WTC11 (cell line): ENCODE data around the gene MEIS3. TPM values are rescaled to one million over a fixed set of nuclear protein-coding genes. Genes with fewer than 3 reads are reported as not detected.

Experiments
- ATF1 ChIP-seq: sonication (generic); formaldehyde crosslinking; IDR thresholded peaks from 2 replicates; pipeline ENCODE4 v1.8.1; 2023; ENCODE audit warnings: mild to moderate bottlenecking, moderate library complexity, missing genetic modification reagents
- ATF3 ChIP-seq: sonication (generic); formaldehyde crosslinking; conservative IDR thresholded peaks from 2 replicates; pipeline ENCODE4 v1.8.1; 2022; ENCODE audit warnings: mild to moderate bottlenecking, missing genetic modification reagents
- CBFB ChIP-seq: sonication (generic); formaldehyde crosslinking; IDR thresholded peaks from 2 replicates; pipeline ENCODE4 v1.8.1; 2022; ENCODE audit warnings: mild to moderate bottlenecking, low read depth, missing genetic modification reagents
- CREB1 ChIP-seq: sonication (generic); formaldehyde crosslinking; IDR thresholded peaks from 2 replicates; pipeline ENCODE4 v1.8.0; 2023; ENCODE audit warnings: mild to moderate bottlenecking, missing genetic modification reagents
- E2F5 ChIP-seq: sonication (generic); formaldehyde crosslinking; IDR thresholded peaks from 2 replicates; pipeline ENCODE4 v1.8.1; 2022; ENCODE audit warnings: mild to moderate bottlenecking, moderate library complexity, missing genetic modification reagents
- FOXK1 ChIP-seq: sonication (generic); formaldehyde crosslinking; IDR thresholded peaks from 2 replicates; pipeline ENCODE4 v1.8.0; 2022; ENCODE audit warnings: mild to moderate bottlenecking, moderate library complexity, missing genetic modification reagents
- FOXP1 ChIP-seq: sonication (generic); formaldehyde crosslinking; IDR thresholded peaks from 2 replicates; pipeline ENCODE4 v1.8.0; 2022; ENCODE audit warnings: missing genetic modification reagents, mild to moderate bottlenecking, moderate library complexity, borderline replicate concordance
- GRHL2 ChIP-seq: fragments of 250-450 bp; sonication (Bioruptor Pico); IDR thresholded peaks from 2 replicates; pipeline ENCODE4 v1.8.0; 2022; ENCODE audit warnings: mild to moderate bottlenecking, moderate library complexity; ENCODE audit not compliant: insufficient replicate concordance, severe bottlenecking
- HMGA2 ChIP-seq: fragments of 250-450 bp; sonication (Bioruptor Pico); IDR thresholded peaks from 2 replicates; pipeline ENCODE4 v1.4.0; 2021; ENCODE audit warnings: mild to moderate bottlenecking, moderate library complexity
- IRF1 ChIP-seq: sonication (generic); formaldehyde crosslinking; IDR thresholded peaks from 2 replicates; pipeline ENCODE4 v1.8.0; 2023; ENCODE audit warnings: missing genetic modification reagents
- MYBL2 ChIP-seq: sonication (generic); formaldehyde crosslinking; IDR thresholded peaks from 2 replicates; pipeline ENCODE4 v1.8.1; 2023; ENCODE audit warnings: mild to moderate bottlenecking, moderate library complexity, missing genetic modification reagents
- NR3C1 ChIP-seq: sonication (generic); formaldehyde crosslinking; conservative IDR thresholded peaks from 2 replicates; pipeline ENCODE4 v1.8.1; 2023; ENCODE audit warnings: low read depth, mild to moderate bottlenecking, missing genetic modification reagents
- SP1 ChIP-seq: sonication (generic); formaldehyde crosslinking; conservative IDR thresholded peaks from 2 replicates; pipeline ENCODE4 v1.8.1; 2022; ENCODE audit warnings: missing genetic modification reagents
- TCF7 ChIP-seq: sonication (generic); formaldehyde crosslinking; IDR thresholded peaks from 2 replicates; pipeline ENCODE4 v1.8.0; 2022; ENCODE audit warnings: mild to moderate bottlenecking, low read depth, missing genetic modification reagents, moderate library complexity
- TEAD1 ChIP-seq: sonication (generic); formaldehyde crosslinking; IDR thresholded peaks from 2 replicates; pipeline ENCODE4 v1.8.0; 2022; ENCODE audit warnings: mild to moderate bottlenecking, missing genetic modification reagents
- TP53 ChIP-seq: sonication (generic); formaldehyde crosslinking; IDR thresholded peaks from 2 replicates; pipeline ENCODE4 v1.8.1; 2023; ENCODE audit warnings: mild to moderate bottlenecking, missing genetic modification reagents
- ZBTB21 ChIP-seq: sonication (generic); formaldehyde crosslinking; IDR thresholded peaks from 2 replicates; pipeline ENCODE4 v1.8.1; 2023; ENCODE audit warnings: mild to moderate bottlenecking, missing genetic modification reagents, borderline replicate concordance
- ZNF232 ChIP-seq: sonication (generic); formaldehyde crosslinking; IDR thresholded peaks from 2 replicates; pipeline ENCODE4 v1.8.0; 2022; ENCODE audit warnings: mild to moderate bottlenecking, missing genetic modification reagents
- ZNF281 ChIP-seq: sonication (generic); formaldehyde crosslinking; IDR thresholded peaks from 2 replicates; pipeline ENCODE4 v1.8.0; 2023; ENCODE audit warnings: mild to moderate bottlenecking, missing genetic modification reagents
- ZNF671 ChIP-seq: fragments of 250-450 bp; sonication (Bioruptor Pico); IDR thresholded peaks from 2 replicates; pipeline ENCODE4 v1.8.0; 2021; ENCODE audit warnings: mild to moderate bottlenecking
- total RNA-seq: library from RNA; stranded (reverse); gene quantifications from 3 replicates; pipeline ENCODE4 v1.2.3, GENCODE V29; 2021
- TF ChIP-seq, protein P1 (sequence below): sonication (generic); formaldehyde crosslinking; IDR thresholded peaks from 2 replicates; pipeline ENCODE4 v1.8.1; 2022; ENCODE audit warnings: low read depth, mild to moderate bottlenecking, moderate library complexity, missing genetic modification reagents, borderline replicate concordance
- TF ChIP-seq, protein P2 (sequence below): sonication (generic); formaldehyde crosslinking; IDR thresholded peaks from 2 replicates; pipeline ENCODE4 v1.8.0; 2022; ENCODE audit warnings: mild to moderate bottlenecking, missing genetic modification reagents
- TF ChIP-seq, protein P3 (sequence below): sonication (generic); formaldehyde crosslinking; IDR thresholded peaks from 2 replicates; pipeline ENCODE4 v1.8.0; 2022; ENCODE audit warnings: mild to moderate bottlenecking, missing genetic modification reagents
- TF ChIP-seq, protein P4 (sequence below): sonication (generic); formaldehyde crosslinking; IDR thresholded peaks from 2 replicates; pipeline ENCODE4 v1.8.0; 2022; ENCODE audit warnings: mild to moderate bottlenecking, missing genetic modification reagents
- TF ChIP-seq, protein P5 (sequence below): sonication (generic); formaldehyde crosslinking; IDR thresholded peaks from 2 replicates; pipeline ENCODE4 v1.8.0; 2023; ENCODE audit warnings: missing genetic modification reagents, mild to moderate bottlenecking, borderline replicate concordance

Gene MEIS3
- total RNA-seq, 1 experiment from 2014 or later = 38.5 TPM

GRCh38 chr19:47430041-47430802 lies 10.9 kb upstream of the MEIS3 start (continued):
- TF ChIP-seq FOXK1 (CRISPR knock-in tag) = peak; percentile 90
- peak; percentile 91 for TF ChIP-seq TEAD1 (CRISPR knock-in tag)
- peak; percentile 82 for TF ChIP-seq ZBTB21 (CRISPR knock-in tag)
- no peak for TF ChIP-seq ZNF671 (CRISPR knock-in tag)
- peak; percentile 49 for TF ChIP-seq SP1 (CRISPR knock-in tag)
- TF ChIP-seq ZNF232 = peak; percentile 96
- TF ChIP-seq, protein P1, sequence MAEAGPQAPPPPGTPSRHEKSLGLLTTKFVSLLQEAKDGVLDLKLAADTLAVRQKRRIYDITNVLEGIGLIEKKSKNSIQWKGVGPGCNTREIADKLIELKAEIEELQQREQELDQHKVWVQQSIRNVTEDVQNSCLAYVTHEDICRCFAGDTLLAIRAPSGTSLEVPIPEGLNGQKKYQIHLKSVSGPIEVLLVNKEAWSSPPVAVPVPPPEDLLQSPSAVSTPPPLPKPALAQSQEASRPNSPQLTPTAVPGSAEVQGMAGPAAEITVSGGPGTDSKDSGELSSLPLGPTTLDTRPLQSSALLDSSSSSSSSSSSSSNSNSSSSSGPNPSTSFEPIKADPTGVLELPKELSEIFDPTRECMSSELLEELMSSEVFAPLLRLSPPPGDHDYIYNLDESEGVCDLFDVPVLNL (CRISPR knock-in tag) = 0 out of 2 replicates have a peak, but pooled peaks have one; percentile 19
- TF ChIP-seq, protein P2, sequence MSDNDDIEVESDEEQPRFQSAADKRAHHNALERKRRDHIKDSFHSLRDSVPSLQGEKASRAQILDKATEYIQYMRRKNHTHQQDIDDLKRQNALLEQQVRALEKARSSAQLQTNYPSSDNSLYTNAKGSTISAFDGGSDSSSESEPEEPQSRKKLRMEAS (CRISPR knock-in tag) = peak; percentile 99
- TF ChIP-seq, protein P3, sequence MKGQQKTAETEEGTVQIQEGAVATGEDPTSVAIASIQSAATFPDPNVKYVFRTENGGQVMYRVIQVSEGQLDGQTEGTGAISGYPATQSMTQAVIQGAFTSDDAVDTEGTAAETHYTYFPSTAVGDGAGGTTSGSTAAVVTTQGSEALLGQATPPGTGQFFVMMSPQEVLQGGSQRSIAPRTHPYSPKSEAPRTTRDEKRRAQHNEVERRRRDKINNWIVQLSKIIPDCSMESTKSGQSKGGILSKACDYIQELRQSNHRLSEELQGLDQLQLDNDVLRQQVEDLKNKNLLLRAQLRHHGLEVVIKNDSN (CRISPR knock-in tag) = peak; percentile 82; the same call in 1 of the 2 replicates
- TF ChIP-seq MYBL2 (CRISPR knock-in tag) = peak; percentile 87
- TF ChIP-seq ATF1 (CRISPR knock-in tag) = peak; percentile 70; the same call in 1 of the 2 replicates
- TF ChIP-seq, protein P4, sequence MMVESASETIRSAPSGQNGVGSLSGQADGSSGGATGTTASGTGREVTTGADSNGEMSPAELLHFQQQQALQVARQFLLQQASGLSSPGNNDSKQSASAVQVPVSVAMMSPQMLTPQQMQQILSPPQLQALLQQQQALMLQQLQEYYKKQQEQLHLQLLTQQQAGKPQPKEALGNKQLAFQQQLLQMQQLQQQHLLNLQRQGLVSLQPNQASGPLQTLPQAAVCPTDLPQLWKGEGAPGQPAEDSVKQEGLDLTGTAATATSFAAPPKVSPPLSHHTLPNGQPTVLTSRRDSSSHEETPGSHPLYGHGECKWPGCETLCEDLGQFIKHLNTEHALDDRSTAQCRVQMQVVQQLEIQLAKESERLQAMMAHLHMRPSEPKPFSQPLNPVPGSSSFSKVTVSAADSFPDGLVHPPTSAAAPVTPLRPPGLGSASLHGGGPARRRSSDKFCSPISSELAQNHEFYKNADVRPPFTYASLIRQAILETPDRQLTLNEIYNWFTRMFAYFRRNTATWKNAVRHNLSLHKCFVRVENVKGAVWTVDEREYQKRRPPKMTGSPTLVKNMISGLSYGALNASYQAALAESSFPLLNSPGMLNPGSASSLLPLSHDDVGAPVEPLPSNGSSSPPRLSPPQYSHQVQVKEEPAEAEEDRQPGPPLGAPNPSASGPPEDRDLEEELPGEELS = peak; percentile 95
- TF ChIP-seq TCF7 (CRISPR knock-in tag) = peak; percentile 82; the same call in 1 of the 2 replicates
- TF ChIP-seq NR3C1 = no peak
- peak; percentile 76; the same call in 1 of the 2 replicates for TF ChIP-seq IRF1
- no peak for TF ChIP-seq HMGA2 (CRISPR knock-in tag)
- TF ChIP-seq TP53 (CRISPR knock-in tag) = peak; percentile 94; the same call in 1 of the 2 replicates
- peak; percentile 72; the same call in 1 of the 2 replicates for TF ChIP-seq E2F5 (CRISPR knock-in tag)
- peak; percentile 97 for TF ChIP-seq FOXP1 (CRISPR knock-in tag)
- TF ChIP-seq ZNF281 = peak; percentile 78
- no peak for TF ChIP-seq GRHL2 (CRISPR knock-in tag)
- TF ChIP-seq CREB1 (CRISPR knock-in tag) = peak; percentile 67; the same call in 1 of the 2 replicates
- 0 out of 2 replicates have a peak, but pooled peaks have one; percentile 84 for TF ChIP-seq CBFB (CRISPR knock-in tag)
- TF ChIP-seq, protein P5, sequence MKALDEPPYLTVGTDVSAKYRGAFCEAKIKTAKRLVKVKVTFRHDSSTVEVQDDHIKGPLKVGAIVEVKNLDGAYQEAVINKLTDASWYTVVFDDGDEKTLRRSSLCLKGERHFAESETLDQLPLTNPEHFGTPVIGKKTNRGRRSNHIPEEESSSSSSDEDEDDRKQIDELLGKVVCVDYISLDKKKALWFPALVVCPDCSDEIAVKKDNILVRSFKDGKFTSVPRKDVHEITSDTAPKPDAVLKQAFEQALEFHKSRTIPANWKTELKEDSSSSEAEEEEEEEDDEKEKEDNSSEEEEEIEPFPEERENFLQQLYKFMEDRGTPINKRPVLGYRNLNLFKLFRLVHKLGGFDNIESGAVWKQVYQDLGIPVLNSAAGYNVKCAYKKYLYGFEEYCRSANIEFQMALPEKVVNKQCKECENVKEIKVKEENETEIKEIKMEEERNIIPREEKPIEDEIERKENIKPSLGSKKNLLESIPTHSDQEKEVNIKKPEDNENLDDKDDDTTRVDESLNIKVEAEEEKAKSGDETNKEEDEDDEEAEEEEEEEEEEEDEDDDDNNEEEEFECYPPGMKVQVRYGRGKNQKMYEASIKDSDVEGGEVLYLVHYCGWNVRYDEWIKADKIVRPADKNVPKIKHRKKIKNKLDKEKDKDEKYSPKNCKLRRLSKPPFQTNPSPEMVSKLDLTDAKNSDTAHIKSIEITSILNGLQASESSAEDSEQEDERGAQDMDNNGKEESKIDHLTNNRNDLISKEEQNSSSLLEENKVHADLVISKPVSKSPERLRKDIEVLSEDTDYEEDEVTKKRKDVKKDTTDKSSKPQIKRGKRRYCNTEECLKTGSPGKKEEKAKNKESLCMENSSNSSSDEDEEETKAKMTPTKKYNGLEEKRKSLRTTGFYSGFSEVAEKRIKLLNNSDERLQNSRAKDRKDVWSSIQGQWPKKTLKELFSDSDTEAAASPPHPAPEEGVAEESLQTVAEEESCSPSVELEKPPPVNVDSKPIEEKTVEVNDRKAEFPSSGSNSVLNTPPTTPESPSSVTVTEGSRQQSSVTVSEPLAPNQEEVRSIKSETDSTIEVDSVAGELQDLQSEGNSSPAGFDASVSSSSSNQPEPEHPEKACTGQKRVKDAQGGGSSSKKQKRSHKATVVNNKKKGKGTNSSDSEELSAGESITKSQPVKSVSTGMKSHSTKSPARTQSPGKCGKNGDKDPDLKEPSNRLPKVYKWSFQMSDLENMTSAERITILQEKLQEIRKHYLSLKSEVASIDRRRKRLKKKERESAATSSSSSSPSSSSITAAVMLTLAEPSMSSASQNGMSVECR (CRISPR knock-in tag) = peak; percentile 49; the same call in 1 of the 2 replicates
- TF ChIP-seq ATF3 (CRISPR knock-in tag) = no peak
